ENCODE measurements around the gene RNF166.

The RNF166 gene

DNA sequence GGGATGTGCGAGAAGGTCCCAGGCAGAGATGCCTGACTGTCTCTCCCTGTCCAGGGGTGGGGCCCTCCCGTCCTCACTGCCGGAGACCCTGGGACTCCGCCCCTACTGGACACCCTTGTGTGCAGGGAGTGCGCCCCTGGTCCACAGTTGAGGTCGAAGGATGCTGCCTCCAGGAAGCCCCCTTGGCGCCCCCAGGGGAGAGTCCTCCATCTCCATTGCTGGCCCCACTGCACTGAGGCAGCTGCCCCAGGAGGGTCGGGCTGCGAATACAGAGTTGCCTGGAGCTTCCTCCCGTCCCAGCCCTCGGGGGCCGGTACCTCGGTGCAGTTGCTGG is 26.7 kb upstream of the RNF166 start:
- ChIA-PET CTCF (interaction anchor here (0.5 kb wide), 1 partner anchor 51 kb away, joined by 3 read pairs; no protein-coding TSS in a partner anchor), POLR2A (no interaction called here)
- no peak for DNase-seq (ENCODE audit: extremely low spot score)
- TF ChIP-seq CTBP1 (IDR thresholded peaks at IDR 0.05; ENCODE audit: borderline replicate concordance) = no peak

DNA sequence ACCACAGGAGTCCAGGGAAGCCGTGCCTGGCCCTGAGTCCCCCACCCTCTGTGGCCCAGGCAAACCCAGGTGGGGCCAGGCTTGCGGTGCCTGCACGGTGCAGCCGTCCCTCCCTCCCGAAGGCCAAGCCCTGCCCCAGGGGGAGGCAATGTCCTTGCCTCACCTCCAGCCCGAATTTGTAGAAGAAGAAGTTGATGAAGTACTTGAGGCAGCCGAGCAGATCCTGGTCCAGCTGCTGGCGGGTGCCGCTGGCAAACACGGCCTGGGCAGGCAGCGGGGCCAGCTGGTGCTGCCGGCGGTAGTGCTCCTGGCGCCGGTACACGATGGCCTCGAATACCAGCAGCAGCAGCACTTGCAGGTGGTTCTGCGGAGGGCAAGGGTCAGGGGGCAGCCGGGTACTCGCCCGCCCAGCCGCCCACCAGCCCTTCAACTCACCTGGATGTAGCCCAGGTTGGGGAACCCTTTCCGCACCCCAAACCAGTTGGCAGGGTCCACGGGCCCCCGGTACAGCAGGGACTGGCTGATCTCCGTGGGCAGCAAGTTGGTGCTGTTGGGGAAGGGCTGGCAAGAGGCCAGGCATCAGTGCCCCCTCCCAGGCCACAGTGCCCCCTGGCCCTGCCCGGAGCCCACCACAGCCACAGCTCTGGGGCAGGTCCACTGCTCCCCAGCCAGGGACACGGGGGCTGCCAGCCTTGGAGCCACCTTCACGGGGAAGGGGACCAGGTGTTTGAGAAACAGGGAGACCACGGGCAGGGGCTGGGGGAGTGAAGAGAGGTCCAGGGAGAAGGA is 26.2 kb upstream of the RNF166 start:
- POLR2A ChIA-PET = no interaction called here
- DNase-seq (ENCODE audit: extremely low spot score) = no peak
- no peak for TF ChIP-seq TARDBP (IDR thresholded peaks at IDR 0.05)
- no peak for TF ChIP-seq BHLHE40 (IDR thresholded peaks at IDR 0.05; ENCODE audit: borderline replicate concordance)
- no peak for TF ChIP-seq SP1 (IDR thresholded peaks at IDR 0.05)
- no peak for TF ChIP-seq SUZ12 (IDR thresholded peaks at IDR 0.05)
- TF ChIP-seq, protein P1, sequence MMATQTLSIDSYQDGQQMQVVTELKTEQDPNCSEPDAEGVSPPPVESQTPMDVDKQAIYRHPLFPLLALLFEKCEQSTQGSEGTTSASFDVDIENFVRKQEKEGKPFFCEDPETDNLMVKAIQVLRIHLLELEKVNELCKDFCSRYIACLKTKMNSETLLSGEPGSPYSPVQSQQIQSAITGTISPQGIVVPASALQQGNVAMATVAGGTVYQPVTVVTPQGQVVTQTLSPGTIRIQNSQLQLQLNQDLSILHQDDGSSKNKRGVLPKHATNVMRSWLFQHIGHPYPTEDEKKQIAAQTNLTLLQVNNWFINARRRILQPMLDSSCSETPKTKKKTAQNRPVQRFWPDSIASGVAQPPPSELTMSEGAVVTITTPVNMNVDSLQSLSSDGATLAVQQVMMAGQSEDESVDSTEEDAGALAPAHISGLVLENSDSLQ (IDR thresholded peaks at IDR 0.05) = no peak
- TF ChIP-seq FOXA1 (IDR thresholded peaks at IDR 0.05) = no peak
- no peak for TF ChIP-seq ELF4 (IDR thresholded peaks at IDR 0.05)
- TF ChIP-seq HDGF (IDR thresholded peaks at IDR 0.05; ENCODE audit: borderline replicate concordance) = no peak
- no peak for TF ChIP-seq LEF1 (IDR thresholded peaks at IDR 0.05; ENCODE audit: borderline replicate concordance)
- no peak for TF ChIP-seq FOXM1 (IDR thresholded peaks at IDR 0.05; ENCODE audit: borderline replicate concordance)
- no peak for TF ChIP-seq NFRKB (IDR thresholded peaks at IDR 0.05)
- TF ChIP-seq L3MBTL2 (conservative IDR thresholded peaks at IDR 0.05) = no peak
- no peak for TF ChIP-seq ARNT (IDR thresholded peaks at IDR 0.05)
- CTCF ChIA-PET = no interaction called here

DNA sequence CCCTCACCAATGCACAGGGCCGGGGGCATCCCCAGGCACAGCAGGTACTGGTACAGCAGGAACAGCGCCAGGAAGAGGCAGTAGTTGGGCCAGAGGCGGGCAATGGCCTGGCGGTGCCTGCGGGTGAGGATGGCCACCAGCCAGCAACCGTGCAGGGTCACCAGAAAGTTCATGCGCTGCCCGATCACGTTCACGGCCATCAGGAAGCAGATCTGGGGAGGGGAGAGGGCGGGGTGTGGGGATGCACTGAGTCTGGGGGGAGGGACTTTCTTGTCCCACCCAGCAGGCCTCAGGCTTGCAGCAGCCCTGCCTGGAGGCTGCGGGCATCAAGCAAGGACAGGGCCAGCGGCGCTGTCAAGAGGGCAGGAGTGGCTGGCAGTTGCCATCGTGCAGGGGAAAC is 25.5 kb upstream of the RNF166 start:
- TF ChIP-seq, protein P1 (IDR thresholded peaks at IDR 0.05) = no peak
- no peak for TF ChIP-seq HDGF (IDR thresholded peaks at IDR 0.05; ENCODE audit: borderline replicate concordance)
- TF ChIP-seq FOXM1 (IDR thresholded peaks at IDR 0.05; ENCODE audit: borderline replicate concordance) = no peak
- TF ChIP-seq FOXA1 (IDR thresholded peaks at IDR 0.05) = no peak
- no peak for TF ChIP-seq NFRKB (IDR thresholded peaks at IDR 0.05)
- no peak for TF ChIP-seq SUZ12 (IDR thresholded peaks at IDR 0.05)
- TF ChIP-seq SP1 (IDR thresholded peaks at IDR 0.05) = no peak
- TF ChIP-seq LEF1 (IDR thresholded peaks at IDR 0.05; ENCODE audit: borderline replicate concordance) = no peak
- ChIA-PET CTCF (no interaction called here), POLR2A (no interaction called here)
- DNase-seq (ENCODE audit: extremely low spot score) = peak; percentile 68

DNA sequence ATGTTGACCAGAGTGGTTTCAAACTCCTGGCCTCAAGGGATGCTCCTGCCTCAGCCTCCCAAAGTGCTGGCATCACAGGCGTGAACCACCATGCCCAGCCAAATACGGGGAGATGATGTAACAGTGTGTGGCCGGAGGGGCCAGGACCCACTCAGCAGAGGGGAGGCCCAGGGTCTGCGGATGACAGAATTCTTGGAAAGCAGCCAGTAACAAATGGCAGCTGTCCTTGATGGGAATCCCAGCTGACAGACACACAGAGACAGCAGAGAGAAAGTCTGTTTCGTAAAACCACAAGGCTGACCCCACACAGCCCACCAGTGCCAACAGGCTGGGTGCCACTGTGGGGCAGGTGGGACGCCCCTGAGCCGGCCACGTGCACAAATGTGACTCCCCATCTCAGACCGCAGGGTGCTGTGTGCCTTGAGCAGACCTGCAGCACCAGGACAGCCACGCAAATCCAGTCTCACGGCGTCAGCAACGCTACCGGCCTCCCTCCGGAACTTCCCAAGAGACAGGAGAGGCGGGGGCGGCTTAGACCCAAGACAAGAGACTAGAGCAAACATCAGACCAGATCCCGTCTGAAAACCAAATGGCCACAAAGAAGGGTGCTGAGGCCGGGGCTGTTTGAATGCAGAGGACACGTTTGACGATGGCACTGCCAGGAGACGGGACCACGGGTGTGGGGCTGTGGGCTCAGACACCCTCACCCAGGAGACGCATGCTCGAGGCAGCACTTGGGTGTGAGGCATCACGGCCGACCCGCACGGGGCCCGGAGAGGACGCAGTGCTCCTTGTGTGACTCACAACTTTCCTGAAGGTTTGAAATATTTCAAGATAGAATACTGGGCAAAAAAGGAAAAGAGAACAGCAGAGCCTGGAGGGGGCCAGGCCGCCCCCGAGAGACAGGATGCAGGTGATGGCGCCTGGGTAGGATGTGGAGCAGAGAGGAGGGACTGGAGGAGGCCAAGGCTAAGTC is 24.7 kb upstream of the RNF166 start:
- CTCF ChIA-PET = no interaction called here
- TF ChIP-seq TARDBP (IDR thresholded peaks at IDR 0.05) (no peak), LEF1 (IDR thresholded peaks at IDR 0.05; ENCODE audit: borderline replicate concordance) (no peak), ZNF384 (IDR thresholded peaks at IDR 0.05) (no peak), L3MBTL2 (conservative IDR thresholded peaks at IDR 0.05) (no peak), ELF4 (IDR thresholded peaks at IDR 0.05) (no peak), FOXA1 (IDR thresholded peaks at IDR 0.05) (no peak), HDGF (IDR thresholded peaks at IDR 0.05; ENCODE audit: borderline replicate concordance) (no peak), ARNT (IDR thresholded peaks at IDR 0.05) (no peak), FOXK2 (IDR thresholded peaks at IDR 0.05) (no peak), SP1 (IDR thresholded peaks at IDR 0.05) (no peak), BHLHE40 (IDR thresholded peaks at IDR 0.05; ENCODE audit: borderline replicate concordance) (no peak), NFRKB (IDR thresholded peaks at IDR 0.05) (no peak), FOXM1 (IDR thresholded peaks at IDR 0.05; ENCODE audit: borderline replicate concordance) (no peak), CTBP1 (IDR thresholded peaks at IDR 0.05; ENCODE audit: borderline replicate concordance) (no peak), SUZ12 (IDR thresholded peaks at IDR 0.05) (no peak)
- TF ChIP-seq, protein P1 (IDR thresholded peaks at IDR 0.05) = no peak
- DNase-seq (ENCODE audit: extremely low spot score) = no peak
- POLR2A ChIA-PET = no interaction called here

DNA sequence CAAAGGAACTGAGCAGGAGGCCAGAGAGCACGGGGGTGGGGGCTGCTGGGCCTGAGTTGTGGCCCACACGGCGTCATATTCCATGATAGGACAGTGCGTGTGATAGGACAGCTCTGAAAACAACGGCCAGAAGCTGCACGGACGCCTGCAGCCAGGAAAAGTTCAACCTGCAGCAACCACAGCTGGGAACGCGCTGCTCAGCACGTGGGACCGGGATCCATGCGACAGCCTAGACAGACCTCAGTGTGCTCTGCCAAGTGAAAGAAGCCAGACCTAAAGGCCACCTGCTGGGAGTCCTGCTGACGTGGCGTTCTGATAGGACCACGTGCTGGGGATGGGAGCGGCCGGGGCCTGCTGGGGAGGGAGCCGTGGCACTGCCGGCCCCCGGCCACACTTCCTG is 21.7 kb upstream of the RNF166 start:
- ChIA-PET CTCF (interaction anchor here (0.8 kb wide), 1 partner anchor 10 kb away, joined by 3 read pairs; no protein-coding TSS in a partner anchor), POLR2A (no interaction called here)
- TF ChIP-seq L3MBTL2 (conservative IDR thresholded peaks at IDR 0.05) (peak; percentile 42), TARDBP (IDR thresholded peaks at IDR 0.05) (no peak), ZNF384 (IDR thresholded peaks at IDR 0.05) (no peak)
- TF ChIP-seq, protein P1 (IDR thresholded peaks at IDR 0.05) = peak; percentile 45; the same call in 1 of the 2 replicates
- DNase-seq (ENCODE audit: extremely low spot score) = peak; percentile 39
